NCI-H524 (cell line): ENCODE measurements around the gene ACTN4.

ENCODE experiments used
- DNase-seq, 2 experiments: peaks; one replicate each; lab custom pipeline; 2025; lab: John Stamatoyannopoulos, UW

The ACTN4 gene

DNA sequence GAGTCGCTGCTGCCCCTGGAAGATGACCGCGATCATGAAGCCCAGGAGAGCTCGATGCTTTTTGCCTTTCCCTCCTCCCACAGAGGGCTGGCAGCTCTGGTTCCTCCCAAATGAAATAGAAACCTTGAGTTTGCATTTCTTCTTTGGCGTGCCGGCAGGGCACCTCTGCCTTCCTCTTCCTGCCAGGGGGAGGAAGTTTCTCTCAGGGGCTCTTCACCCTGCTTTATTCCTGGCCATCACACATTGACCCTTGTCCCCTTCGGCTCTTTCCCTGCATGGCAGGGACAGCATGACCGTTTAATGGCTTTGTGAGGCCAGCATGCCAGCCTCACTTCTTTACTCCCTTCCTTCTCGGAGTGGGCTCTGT, 47.9 kb downstream of the ACTN4 start:
- DNase-seq = no peak

GRCh38 chr19:38695832-38696728, 48.6 kb downstream of the ACTN4 start:
- no peak for DNase-seq

DNA sequence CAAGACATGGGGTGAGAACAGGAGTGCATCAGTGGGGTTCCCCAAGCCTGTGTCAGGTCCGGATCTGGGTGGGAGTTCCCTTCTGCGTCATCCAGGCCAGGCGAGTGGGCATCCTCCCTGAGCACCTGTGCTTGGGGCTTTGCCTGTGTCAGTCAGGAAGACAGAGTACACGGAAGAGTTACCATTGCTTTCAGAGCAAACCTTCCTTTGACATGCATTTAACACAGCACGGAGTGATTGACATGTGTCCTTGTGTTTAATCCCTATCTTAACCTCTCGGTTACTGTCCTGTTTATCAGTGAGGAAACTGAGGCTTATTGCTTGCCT, 49.2 kb downstream of the ACTN4 start:
- DNase-seq = no peak

DNA sequence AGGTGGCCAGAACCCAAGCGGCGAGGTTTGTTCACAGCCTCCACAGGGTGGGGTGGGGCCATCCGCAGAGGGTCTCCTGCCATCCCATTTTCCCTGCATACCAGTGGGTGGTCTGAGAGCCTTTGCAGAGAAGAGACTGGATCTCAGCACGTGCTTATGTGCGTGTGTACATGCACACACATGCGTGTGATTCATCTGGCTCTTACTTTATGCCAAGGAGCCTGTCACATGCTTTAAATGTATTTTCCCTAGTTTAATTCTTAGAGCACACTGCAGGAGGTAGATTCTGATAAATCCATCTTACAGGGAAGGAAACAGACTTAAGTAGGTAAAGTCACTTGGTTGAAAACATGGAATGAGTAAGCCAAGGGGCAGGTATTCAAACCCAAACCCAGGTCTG, 49.7 kb downstream of the ACTN4 start:
- no peak for DNase-seq

GRCh38 chr19:38697641-38698071, 50.2 kb downstream of the ACTN4 start:
- DNase-seq = no peak

- no peak for DNase-seq
Observed at GRCh38 chr19:38698225-38699026, 51.0 kb downstream of the ACTN4 start.

GRCh38 chr19:38699027-38699346, 51.5 kb downstream of the ACTN4 start:
- no peak for DNase-seq

- no peak for DNase-seq
Observed at GRCh38 chr19:38699647-38700349, 52.3 kb downstream of the ACTN4 start.

DNA sequence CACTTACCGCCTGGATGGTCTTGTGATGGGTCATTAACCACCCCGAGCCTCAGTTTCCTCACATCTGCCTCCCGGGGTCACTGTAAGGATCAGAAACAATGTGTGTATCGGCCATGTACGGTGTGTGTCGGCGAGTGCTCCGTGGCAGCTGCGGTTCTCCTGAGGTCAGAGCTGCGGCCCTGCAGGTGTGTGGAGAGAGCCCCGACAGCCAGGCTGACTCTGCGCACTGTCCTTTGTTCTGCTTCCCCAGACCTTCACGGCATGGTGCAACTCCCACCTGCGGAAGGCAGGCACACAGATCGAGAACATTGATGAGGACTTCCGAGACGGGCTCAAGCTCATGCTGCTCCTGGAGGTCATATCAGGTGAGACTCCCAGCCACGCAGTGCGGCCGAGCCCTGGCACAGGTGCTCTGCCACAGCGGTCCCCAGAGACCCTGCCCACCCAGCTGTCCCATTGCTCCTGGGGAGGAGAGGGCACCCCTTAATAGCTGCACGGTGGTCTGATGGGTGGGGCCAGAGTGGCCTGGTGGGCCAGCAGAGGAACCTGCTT, 53.0 kb downstream of the ACTN4 start:
- no peak for DNase-seq

- no peak for DNase-seq
Observed at GRCh38 chr19:38700902-38701454, 53.5 kb downstream of the ACTN4 start.

GRCh38 chr19:38701455-38702063, 54.1 kb downstream of the ACTN4 start:
- no peak for DNase-seq

DNA sequence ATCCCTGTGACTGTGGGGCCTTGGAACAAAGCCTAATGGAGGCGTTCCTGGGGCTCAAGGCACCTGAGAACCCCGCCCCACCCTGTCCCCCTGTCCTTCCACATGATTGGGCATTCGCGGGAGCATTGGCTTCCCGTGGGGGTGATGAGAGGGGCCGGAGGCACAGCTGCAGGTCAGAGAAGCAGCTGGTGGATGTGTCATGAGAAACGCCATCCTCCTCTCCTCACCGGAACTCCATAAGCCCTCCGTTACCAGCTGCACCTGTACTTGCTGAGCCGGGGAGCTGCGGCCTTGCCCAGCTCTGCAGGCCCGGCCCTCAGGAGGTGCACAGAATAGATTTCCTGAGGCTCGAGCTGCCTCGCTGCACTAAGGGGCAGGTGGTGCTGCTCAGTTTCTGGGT, 54.8 kb downstream of the ACTN4 start:
- no peak for DNase-seq

DNA sequence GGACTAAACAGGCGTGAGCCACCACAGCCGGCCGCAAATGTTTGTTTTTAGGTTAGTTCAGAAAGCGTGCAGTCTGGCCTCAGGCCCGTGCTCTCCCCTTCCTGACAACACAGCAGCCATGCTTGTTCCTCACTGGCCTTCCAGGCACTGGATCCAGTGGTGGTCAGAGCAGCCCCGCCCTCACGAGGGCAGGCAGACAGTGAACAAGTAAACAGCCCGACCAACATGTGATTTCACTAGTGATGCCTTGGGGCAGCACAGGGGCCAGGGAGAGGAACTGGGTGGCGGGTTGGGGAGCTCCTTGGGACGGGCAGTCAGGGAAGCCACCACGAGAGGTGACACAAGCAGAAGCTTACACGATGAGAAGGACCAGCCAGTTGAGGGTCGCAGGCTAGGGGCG, 56.1 kb downstream of the ACTN4 start:
- DNase-seq = no peak

DNA sequence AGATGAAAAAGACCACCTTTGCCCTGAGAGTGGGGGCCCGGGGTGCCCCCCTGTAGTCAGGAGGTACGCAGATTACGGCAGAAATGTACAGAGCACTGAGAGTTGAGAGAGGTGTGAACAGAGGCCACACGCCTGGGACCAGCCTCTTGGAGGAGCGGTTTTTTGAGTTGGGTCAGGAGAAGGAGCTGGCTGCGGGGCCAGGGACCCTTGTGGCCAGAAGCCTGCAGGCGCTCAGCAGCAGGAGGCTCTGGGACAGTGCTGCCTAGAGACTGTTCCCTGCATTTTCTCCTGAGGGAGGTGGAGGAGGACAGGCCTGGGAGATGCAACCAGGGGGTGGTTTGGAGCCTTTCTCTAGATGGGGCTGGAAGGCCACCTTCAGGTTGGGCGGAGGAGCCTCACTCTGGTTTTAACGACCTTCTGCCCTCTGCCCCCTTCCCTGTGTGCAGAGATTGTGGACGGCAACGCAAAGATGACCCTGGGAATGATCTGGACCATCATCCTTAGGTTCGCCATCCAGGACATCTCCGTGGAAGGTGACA, 57.1 kb downstream of the ACTN4 start:
- no peak for DNase-seq

DNA sequence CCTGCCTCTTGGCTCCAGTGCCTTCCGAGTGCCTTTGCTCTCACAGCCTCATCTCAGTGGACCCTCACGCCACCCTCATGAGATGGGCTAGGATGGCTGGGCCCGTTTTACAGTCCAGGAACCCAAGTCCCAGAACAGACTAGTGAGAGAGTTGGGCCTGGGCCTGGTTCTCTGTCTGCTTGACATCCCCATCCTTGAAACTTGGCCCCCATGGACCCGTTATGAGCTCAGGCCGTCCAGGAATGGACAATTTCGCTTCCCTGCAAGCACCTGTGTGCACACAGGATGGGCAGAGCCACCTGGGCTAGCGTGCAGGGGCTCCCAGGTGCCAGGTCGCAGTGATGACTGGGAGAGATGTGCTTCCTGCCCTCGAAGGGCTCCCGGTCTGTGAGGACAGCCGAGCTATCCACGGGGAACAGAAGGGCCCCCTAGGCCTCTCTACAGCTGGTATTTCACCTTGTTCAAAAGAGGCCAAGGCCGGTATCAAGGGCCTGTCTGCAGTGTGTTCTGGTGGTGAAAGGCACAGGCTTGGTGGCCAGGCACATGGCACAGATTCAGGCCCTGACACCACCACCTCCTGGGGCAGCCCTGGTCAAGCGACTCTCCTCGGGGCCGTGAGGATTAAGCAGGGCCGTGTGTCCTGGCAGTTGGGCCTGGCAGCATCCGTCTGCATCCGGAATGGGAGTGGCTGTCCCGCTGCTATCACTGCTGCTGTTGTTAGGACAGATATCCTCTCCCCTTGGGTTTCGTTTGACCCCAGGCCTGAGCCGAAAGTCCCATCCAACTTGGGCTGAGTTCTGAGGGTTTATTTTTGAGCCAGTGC, 58.0 kb downstream of the ACTN4 start:
- no peak for DNase-seq

GRCh38 chr19:38706792-38707511, 59.5 kb downstream of the ACTN4 start:
- DNase-seq = no peak

- no peak for DNase-seq
Observed at GRCh38 chr19:38707512-38708114, 60.2 kb downstream of the ACTN4 start.

GRCh38 chr19:38708413-38709024, 61.1 kb downstream of the ACTN4 start:
- DNase-seq = no peak

- DNase-seq = no peak
Observed at GRCh38 chr19:38709119-38709518, 61.7 kb downstream of the ACTN4 start.
